Mucosa of stomach (tissue), 1 donor: Measurements from ENCODE around the gene MAD1L1.

Source experiments
- H3K27me3 ChIP-seq: one replicate; pipeline ENCODE4 v1.7.0; 2013; ENCODE audit warnings: mild to moderate bottlenecking, low read length; ENCODE audit not compliant: control insufficient read depth, insufficient read depth
- H3K36me3 ChIP-seq: one replicate; pipeline ENCODE4 v1.7.0; 2013; ENCODE audit warnings: low read length; ENCODE audit not compliant: control insufficient read depth, insufficient read depth
- H3K4me1 ChIP-seq: one replicate; pipeline ENCODE4 v1.7.0; 2013; ENCODE audit warnings: mild to moderate bottlenecking, low read length; ENCODE audit not compliant: control insufficient read depth, insufficient read depth
- H3K4me3 ChIP-seq: one replicate; pipeline ENCODE4 v1.7.0; 2013; ENCODE audit warnings: low read length
- H3K9ac ChIP-seq: one replicate; pipeline ENCODE4 v1.7.0; 2013; ENCODE audit warnings: mild to moderate bottlenecking, low read length, moderate library complexity
- H3K9me3 ChIP-seq: one replicate; pipeline ENCODE4 v1.7.0; 2013; ENCODE audit warnings: mild to moderate bottlenecking, low read length, moderate library complexity; ENCODE audit not compliant: control insufficient read depth
- donor health status: Pancreatic carcinoma.

Gene MAD1L1

DNA sequence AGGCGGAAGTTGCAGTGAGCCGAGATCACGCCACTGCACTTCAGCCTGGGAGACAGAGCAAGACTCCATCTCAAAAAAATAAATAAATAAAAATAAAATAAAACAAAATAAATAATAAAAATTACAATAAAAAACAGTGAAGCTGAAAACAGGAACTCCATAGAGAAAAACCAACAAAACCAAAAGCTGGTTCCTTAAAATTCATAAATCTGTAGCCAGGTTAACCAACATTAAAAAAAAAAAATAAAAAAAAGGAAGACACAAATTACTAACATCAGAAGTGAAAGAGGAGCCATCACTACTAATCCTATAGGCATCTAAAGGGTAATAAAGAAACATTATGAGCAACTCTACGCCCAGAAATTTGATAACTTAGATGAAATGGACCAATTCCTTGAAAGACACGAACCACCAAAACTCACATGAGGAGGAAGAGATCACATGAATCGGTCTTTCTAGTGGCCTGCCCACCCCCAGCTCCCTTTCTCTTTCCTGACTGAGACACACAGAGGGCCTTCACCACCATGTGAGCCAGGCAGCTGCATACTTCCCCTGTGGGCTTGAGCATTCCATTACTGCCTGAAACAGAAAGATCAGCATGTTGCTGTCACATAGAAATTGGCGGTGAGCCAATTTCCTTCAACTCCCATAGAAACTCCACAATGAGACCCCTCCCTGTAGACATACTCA lies 208.7 kb downstream of the MAD1L1 start:
- Histone ChIP-seq H3K27me3 (no peaks in the 10 kb centered on the region), H3K9me3 (no peaks in the 10 kb centered on the region), H3K36me3 (no peaks in the 10 kb centered on the region), H3K4me1 (no peaks in the 10 kb centered on the region), H3K9ac (no peak overlapping the region), H3K4me3 (no peak overlapping the region)

DNA sequence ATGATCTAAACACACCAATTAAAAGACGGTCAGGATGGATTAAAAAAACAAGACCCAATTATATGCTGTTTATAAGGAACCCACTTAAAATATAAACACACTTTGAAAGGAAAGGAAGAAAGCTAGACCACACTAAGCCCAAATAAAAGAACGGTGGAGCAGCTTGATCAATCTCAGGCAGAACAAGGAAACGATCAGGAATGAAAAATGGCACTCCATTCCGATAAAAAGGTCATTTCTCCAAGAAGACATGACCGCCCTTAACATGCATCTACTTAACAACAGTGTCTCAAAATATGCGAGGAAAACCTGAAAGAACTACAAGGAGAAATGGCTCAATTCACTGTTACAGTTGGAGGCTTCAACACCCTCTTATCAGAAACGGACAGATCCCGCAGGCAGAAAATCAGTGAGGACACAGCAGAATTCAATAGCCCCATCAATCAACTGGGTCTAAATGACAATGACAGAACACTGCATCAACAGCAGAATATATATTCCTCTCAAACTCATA lies 210.0 kb downstream of the MAD1L1 start:
- no peaks in the 10 kb centered on the region for H3K4me1 ChIP-seq

DNA sequence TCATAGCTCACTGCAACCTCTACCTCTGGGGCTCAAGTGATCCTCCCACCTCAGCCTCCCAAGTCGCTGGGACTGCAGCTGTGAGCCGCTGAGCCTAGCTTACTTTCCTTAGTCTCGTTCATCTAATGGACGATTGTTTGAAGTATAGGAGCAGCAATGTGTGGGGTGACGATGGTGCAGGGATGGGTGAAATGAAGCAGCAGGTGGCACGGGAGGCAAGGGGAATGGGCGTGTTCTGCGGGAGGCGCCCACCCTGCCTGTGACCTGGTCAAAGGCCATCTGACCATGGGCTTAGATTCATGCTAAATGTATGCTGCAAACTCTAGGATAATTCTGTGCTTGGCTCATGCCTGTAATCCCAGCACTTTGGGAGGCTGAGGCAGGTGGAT lies 210.7 kb downstream of the MAD1L1 start:
- Histone ChIP-seq H3K4me3 (no peak overlapping the region), H3K27me3 (no peaks in the 10 kb centered on the region), H3K9me3 (no peaks in the 10 kb centered on the region), H3K36me3 (no peaks in the 10 kb centered on the region), H3K4me1 (no peaks in the 10 kb centered on the region), H3K9ac (no peak overlapping the region)

More for the DNA sequence above, 210.0 kb downstream of the MAD1L1 start:
- no peak overlapping the region for H3K9ac ChIP-seq
- H3K36me3 ChIP-seq: no peaks in the 10 kb centered on the region
- no peaks in the 10 kb centered on the region for H3K9me3 ChIP-seq
- no peak overlapping the region for H3K4me3 ChIP-seq
- H3K27me3 ChIP-seq: no peaks in the 10 kb centered on the region

DNA sequence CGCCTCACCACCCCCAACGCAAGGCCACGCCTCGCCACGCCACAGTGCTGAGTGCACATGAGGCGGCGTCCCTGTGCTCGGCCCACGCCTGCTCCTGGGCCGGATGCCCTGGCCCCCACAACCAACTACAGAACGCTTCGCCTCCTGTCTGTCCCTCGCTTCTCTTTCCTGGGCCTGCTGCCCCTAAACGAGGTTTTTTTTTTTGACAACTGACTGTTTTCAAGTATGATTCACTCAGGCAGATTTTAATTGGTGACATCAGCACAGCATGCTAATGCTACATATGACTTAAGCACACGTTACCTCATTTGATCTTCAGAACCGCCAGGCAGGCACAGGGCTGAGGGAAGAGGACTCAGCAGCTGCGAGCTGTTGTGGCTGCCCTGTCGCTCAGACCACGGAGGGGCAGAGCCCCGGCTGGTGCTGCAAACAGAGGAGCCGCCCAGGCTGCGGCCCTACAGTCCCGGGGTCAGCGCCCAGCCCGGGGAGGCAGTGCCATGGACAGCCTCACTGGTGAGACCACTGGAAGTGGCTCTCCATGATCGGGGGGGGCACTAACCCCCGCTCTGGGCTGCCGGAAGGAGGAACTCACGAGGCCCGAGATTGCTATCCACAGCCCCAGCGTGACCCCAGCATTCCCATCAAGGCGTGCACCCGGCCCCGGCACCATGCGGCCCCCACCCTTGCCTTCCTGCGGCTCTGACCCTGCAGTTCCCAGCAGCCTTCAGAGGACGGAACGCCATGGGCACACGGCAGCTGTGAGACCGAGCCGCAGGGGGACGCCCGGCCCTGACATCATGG lies 212.8 kb downstream of the MAD1L1 start:
- H3K9ac ChIP-seq: no peak overlapping the region
- H3K9me3 ChIP-seq: no peaks in the 10 kb centered on the region
- no peaks in the 10 kb centered on the region for H3K27me3 ChIP-seq
- H3K4me1 ChIP-seq: no peaks in the 10 kb centered on the region
- H3K36me3 ChIP-seq: no peaks in the 10 kb centered on the region
- H3K4me3 ChIP-seq: no peak overlapping the region

DNA sequence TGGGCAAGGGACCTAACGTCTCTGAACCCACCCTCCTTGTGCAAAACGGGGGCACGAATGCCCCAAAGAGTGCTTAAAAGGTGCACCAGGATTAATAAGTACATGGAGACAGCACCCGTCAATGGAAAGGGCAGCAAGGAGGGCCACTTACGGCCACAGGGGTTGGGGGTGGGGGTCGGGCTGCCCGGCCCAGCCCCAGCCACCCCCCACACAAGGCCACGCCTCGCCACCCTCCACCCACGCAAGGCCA lies 213.4 kb downstream of the MAD1L1 start:
- H3K9me3 ChIP-seq: no peaks in the 10 kb centered on the region
- H3K4me1 ChIP-seq: no peaks in the 10 kb centered on the region
- no peaks in the 10 kb centered on the region for H3K36me3 ChIP-seq
- H3K9ac ChIP-seq: no peak overlapping the region
- no peak overlapping the region for H3K4me3 ChIP-seq
- no peaks in the 10 kb centered on the region for H3K27me3 ChIP-seq

DNA sequence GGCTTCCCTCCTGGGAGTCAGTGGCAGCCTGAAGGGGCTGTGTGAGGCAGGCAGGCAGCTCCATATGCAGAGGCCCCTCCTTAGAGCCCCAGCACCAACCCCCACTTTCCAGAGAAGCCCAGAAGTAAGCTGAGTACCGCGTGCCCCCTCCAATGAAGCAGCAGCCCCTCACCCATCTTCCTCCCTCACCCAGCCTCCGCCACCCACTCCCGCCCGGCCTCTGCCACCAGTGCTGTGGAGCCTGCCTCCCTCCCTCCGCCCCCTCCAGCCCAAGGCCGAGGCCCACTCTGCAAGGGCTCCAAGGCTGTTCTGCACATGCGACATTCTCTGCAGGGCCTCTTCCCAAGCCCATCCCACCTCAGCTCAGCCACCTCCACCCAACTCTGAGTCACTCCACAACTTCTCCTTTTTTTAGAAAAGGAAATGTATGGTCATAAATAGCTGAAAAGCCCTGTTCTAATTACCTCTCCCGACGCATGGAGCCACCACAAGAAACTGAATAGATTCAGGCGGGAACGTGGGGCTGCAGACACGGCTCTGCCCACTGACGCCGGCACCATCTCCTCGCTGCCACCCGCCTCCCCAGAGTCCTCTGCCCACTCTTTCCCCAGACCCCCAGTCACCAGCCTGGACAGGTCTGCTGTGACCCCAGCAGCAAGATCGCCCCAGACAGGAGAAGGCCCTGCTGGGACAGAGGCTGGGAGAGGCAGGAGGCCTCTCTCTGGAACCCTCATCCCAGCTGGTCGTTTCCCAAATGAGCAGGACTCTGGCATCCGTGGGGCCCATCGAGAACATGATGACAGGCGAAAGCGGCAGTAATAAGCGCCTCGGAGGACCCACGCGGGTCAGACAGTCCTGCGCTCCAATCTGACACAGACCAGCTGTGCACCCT lies 213.9 kb downstream of the MAD1L1 start:
- no peak overlapping the region for H3K4me3 ChIP-seq

DNA sequence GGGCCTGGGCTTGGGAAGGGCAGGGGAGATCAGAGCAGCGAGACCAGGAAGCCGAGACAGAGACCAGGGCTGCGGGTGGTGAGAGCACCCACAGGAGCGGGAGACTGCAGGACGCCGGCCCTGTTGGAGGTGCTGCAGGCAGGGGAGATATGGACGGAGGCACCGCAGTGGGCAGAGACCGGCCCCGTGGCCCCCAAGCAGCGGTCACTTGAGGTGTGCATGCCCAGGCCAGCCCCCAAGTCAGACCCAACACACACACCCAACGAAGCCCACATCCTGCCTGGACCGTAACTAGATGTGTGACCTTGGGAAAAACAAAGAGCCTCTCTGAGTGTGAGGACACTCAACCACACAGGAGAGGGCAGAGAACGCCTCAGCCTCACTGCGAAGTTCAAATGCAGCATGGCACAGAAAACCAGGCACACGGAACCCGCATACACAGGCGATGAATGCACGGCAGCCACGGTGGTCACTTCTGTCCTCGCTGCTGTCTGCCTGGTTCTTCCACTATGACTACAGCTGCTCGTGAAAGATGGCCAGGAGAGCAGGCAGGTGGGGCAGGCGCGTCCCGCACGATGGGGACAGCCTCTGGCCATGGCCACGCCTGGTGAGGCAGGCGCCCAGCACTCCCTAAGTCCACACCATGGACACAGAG lies 214.7 kb downstream of the MAD1L1 start:
- no peaks in the 10 kb centered on the region for H3K9me3 ChIP-seq

More for the DNA sequence above, 213.9 kb downstream of the MAD1L1 start:
- H3K4me1 ChIP-seq: no peaks in the 10 kb centered on the region
- H3K27me3 ChIP-seq: no peaks in the 10 kb centered on the region
- no peaks in the 10 kb centered on the region for H3K36me3 ChIP-seq
- no peaks in the 10 kb centered on the region for H3K9me3 ChIP-seq
- H3K9ac ChIP-seq: no peak overlapping the region

DNA sequence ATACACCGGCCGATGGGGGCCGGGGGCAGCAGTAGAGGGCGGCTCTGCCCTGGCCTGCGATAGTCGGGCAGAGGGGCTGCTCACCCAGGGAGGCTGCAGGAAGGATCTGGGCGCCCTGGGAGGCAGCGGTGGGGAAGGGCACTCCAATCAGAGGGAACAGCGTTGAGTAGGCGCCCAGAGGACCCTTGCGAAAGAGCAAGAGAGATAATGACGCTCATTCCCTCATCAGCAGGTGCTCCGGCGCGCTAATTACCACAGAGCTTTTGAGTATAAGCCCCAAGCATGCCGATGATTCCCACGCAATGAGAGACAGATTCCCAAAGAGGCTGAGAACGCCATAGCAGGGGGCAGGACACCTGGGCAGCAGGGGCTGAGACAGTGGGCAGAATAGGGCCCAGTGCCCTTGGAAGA lies 215.3 kb downstream of the MAD1L1 start:
- Histone ChIP-seq H3K9me3 (no peaks in the 10 kb centered on the region), H3K27me3 (no peaks in the 10 kb centered on the region), H3K4me1 (no peaks in the 10 kb centered on the region), H3K4me3 (no peak overlapping the region), H3K9ac (no peak overlapping the region), H3K36me3 (no peaks in the 10 kb centered on the region)

More for the DNA sequence above, 214.7 kb downstream of the MAD1L1 start:
- Histone ChIP-seq H3K9ac (no peak overlapping the region), H3K27me3 (no peaks in the 10 kb centered on the region), H3K36me3 (no peaks in the 10 kb centered on the region), H3K4me1 (no peaks in the 10 kb centered on the region), H3K4me3 (no peak overlapping the region)

DNA sequence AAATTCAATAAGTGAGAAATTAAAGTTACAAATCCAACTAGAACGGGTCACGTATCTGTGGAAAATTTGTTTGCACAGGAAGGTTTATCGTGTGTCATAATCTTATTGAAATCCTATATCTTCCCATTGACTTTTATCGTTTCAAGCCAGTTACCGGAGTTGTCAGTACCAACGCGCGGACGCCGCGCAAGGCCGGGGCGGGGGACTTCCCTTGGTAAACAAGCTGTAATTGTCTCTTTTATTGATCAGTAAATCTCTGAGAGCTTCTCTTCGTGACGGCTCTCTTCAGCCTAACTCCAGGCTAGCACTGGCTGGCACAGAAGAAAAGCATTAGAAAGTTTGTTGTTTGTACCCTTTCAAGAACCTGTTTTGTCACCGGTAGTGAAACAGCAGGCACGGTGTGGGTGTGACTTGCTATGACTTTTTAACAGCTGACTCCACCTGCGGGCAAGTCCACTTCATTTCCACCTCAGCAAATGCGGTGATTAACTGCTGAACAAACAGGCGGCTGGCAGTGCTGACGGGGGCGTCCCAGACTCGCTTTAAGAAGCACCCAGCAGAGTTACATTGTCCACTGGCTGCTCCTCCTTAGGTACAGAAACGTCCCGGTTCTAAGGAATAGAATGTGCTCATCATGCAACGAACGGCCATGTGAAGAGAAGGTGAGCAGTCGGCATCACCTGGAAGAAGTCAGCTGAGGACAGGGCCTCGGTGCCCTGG lies 215.8 kb downstream of the MAD1L1 start:
- H3K4me1 ChIP-seq: no peaks in the 10 kb centered on the region

DNA sequence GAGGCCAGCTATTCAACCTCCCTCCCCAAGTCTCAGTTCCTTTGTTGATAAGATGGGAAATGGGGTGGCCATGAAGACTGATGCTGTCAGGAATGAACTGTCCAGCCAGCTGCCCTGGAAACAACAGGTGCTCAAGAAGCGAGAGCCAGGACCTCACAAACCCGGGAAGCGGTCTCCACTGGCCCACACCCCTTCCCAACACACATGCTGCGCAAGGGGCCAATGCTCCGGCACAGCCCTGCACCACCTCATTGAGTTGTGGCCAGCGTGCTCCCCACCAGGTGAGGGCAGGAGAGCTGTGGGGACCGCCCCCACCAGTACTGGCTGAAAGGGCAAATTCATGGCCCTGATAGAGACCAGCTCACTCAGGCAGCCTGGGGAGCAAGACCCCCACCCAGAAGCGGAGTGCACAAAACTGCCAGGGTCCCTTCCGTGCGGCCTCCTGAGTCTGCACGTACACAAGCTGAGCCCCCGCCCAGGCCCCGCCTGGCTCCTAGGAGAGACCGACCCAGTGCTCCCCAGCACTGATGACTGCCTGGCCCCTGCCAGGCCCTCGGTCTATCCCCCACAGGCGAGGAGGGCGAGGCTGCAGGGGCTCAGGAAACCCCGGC lies 216.6 kb downstream of the MAD1L1 start:
- H3K4me1 ChIP-seq: no peaks in the 10 kb centered on the region
- no peaks in the 10 kb centered on the region for H3K27me3 ChIP-seq
- H3K36me3 ChIP-seq: no peaks in the 10 kb centered on the region
- no peak overlapping the region for H3K9ac ChIP-seq
- no peak overlapping the region for H3K4me3 ChIP-seq
- H3K9me3 ChIP-seq: no peaks in the 10 kb centered on the region

More for the DNA sequence above, 215.8 kb downstream of the MAD1L1 start:
- Histone ChIP-seq H3K4me3 (no peak overlapping the region), H3K27me3 (no peaks in the 10 kb centered on the region), H3K9me3 (no peaks in the 10 kb centered on the region), H3K36me3 (no peaks in the 10 kb centered on the region), H3K9ac (no peak overlapping the region)
